Prostate gland (tissue), 2 donors: Measurements from ENCODE around the gene MT1A.

ENCODE experiments used
- CTCF ChIP-seq, 4 experiments: fragments of 200-600 bp in 2 of 4; fragments of 450-650 bp in 2 of 4; sonication (generic) in 2 of 4; IDR thresholded peaks; 1 replicate in 3 of 4; 2 replicates in 1 of 4; pipeline ENCODE4 v1.5.1; 2016 to 2019; ENCODE audit warnings: antibody characterized with exemption in 4 of 4, mild to moderate bottlenecking in 2 of 4, moderate library complexity in 2 of 4
- POLR2A ChIP-seq: fragments of 450-650 bp; IDR thresholded peaks from one replicate; pipeline ENCODE4 v1.6.1; 2016; ENCODE audit warnings: antibody characterized with exemption, mild to moderate bottlenecking
- POLR2AphosphoS5 ChIP-seq: sonication (generic); formaldehyde crosslinking; IDR thresholded peaks from one replicate; pipeline ENCODE4 v1.6.1; 2017; ENCODE audit warnings: antibody characterized with exemption

- TF ChIP-seq CTCF (IDR thresholded peaks at IDR 0.05) (no peak), POLR2AphosphoS5 (no peak), POLR2A (no peak)
Measured at GRCh38 chr16:56588781-56589140, 49.7 kb upstream of the MT1A start.
